Adrenal gland (tissue), 12 donors: ENCODE measurements around the gene NPC1. TPM values are rescaled to one million over a fixed set of nuclear protein-coding genes. Genes with fewer than 3 reads are reported as not detected.
A peak's percentile ranks its signal among the peaks of the same experiment; 100 is the strongest.

ENCODE experiments used
- DNase-seq, 7 donors: peaks; one replicate each; pipeline ENCODE4 v3.0.0-alpha.2; 2019 to 2020
- H3K27ac ChIP-seq, 5 donors: fragments of 200-600 bp; sonication (generic) in 4 of 5; 1 replicate in 3 of 5; 2 replicates in 2 of 5; pipeline versions ENCODE4 v1.5.1 to v1.8.0; 2016 to 2020; ENCODE audit warnings: mild to moderate bottlenecking in 1 of 5
- H3K27me3 ChIP-seq: fragments of 200-600 bp; 2 replicates; pipeline ENCODE4 v1.8.0; 2021
- H3K36me3 ChIP-seq, 2 donors: fragments of 200-600 bp; replicated peaks in 1 of 2; 1 replicate in 1 of 2; 2 replicates in 1 of 2; pipeline versions ENCODE4 v1.5.1 to v1.8.0; 2018 to 2022
- H3K4me1 ChIP-seq, 2 donors: fragments of 200-600 bp; replicated peaks in 1 of 2; 1 replicate in 1 of 2; 2 replicates in 1 of 2; pipeline versions ENCODE4 v1.5.1 to v1.8.0; 2018 to 2021
- H3K4me3 ChIP-seq, 4 donors: fragments of 200-600 bp; sonication (generic) in 3 of 4; one replicate each; pipeline ENCODE4 v1.5.1; 2016 to 2018
- H3K9me3 ChIP-seq, 3 donors: fragments of 200-600 bp; sonication (generic) in 1 of 3; replicated peaks in 1 of 3; 1 replicate in 2 of 3; 2 replicates in 1 of 3; pipeline versions ENCODE4 v1.5.1 to v1.8.0; 2016 to 2021
- CTCF ChIP-seq, 6 experiments: fragments of 450-650 bp in 4 of 6; fragments of 200-600 bp in 2 of 6; sonication (generic) in 1 of 6; IDR thresholded peaks; 1 replicate in 5 of 6; 2 replicates in 1 of 6; pipeline versions ENCODE4 v1.5.1 to v1.8.0; 2016 to 2021; ENCODE audit warnings: antibody characterized with exemption in 6 of 6, mild to moderate bottlenecking in 2 of 6, moderate library complexity in 1 of 6
- POLR2A ChIP-seq, 2 donors: fragments of 450-650 bp; IDR thresholded peaks; one replicate each; pipeline ENCODE4 v1.6.1; 2017; ENCODE audit warnings: antibody characterized with exemption in 2 of 2, mild to moderate bottlenecking in 2 of 2, moderate library complexity in 1 of 2
- WGBS, 4 donors: extraction: QIAGEN DNeasy Blood & Tissue Kit in 2 of 4; methylation state at CpG; one replicate each; pipeline versions ENCODE4 v1.1.5 to v1.1.7; 2013 to 2017; 5-methylcytosine and 5-hydroxymethylcytosine counted together
- intact Hi-C, 2 donors: fragments of 100-400 bp; cut with DNase I; formaldehyde crosslinking; loops; one replicate each; pipeline versions ENCODE4 v1.14.1 to v1.15.0; 2022 to 2023
- polyA plus RNA-seq, 3 donors: library from polyadenylated mRNA; stranded (reverse); fragments of 200-250 nt in 2 of 3; fragments of 350-450 nt in 1 of 3; fragmentation: Illumina TruSeq in 1 of 3; extraction: RNeasy Lipid Tissue Mini Kit (QIAGEN cat#74804) in 1 of 3; gene quantifications; one replicate each; pipeline ENCODE4 v1.2.3, GENCODE V29; 2013 to 2014
- total RNA-seq, 9 donors: library from RNA; depleted of rRNA in 4 of 9; stranded (reverse); fragments of >200 nt in 4 of 9; fragments of 120-200 nt in 1 of 9; fragmentation: NEBNext Ultra II Directional in 1 of 9; extraction: Animal tissue kit (Norgen Biotek cat#: 25700) in 1 of 9; gene quantifications; one replicate each; pipeline versions ENCODE4 v1.1.0 to v1.2.4, GENCODE V29; 2013 to 2023
- donor health status: healthy with polysubstance abuse.
- donor health status: Bipolar disorder and iron deficiency.
- donor health status: DM: yes; HTN: yes; CAD: no.
- donor health status: DM: no; HTN: no; CAD: no.
- donor health status: DM: no; HTN: no; CAD: no.
- donor health status: DM: yes; HTN: yes; CAD: no.

NPC1 gene
- total and polyA plus RNA-seq, 12 donors: 38.3 to 1,631 (median 117) TPM

DNA sequence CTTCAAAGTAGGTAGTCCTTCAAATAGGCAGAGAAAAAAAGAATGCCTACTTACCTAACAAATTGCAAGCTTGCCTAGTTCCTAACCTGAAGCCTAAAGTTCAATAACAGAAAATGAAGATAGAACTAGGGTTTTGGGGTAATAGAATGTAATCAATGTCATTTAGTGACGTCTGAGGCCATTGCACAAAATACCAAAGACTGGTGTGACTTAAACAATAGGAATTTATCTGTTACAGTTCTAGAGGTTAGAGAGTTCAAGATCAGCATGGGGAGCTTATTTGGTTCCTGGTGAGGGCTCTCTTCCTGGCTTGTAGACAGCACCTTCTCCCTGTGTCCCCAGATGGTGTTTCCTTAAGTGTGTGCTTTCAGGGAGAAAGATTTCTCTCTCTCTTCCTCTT is 4.7 kb upstream of the NPC1 start:
- H3K36me3 ChIP-seq: no peaks in the 10 kb centered on the region
- intact Hi-C loops: no loop called here
- no peak for DNase-seq
- no peaks in the 10 kb centered on the region for H3K27me3 ChIP-seq
- 2 to 41% (median 18%) methylated on average over 1 of the region's 1 CpG for WGBS, 4 donors
- H3K9me3 ChIP-seq: no peaks in the 10 kb centered on the region
- H3K4me1 ChIP-seq: no peaks in the 10 kb centered on the region
- no peak overlapping the region for H3K4me3 ChIP-seq
- no peak overlapping the region for H3K27ac ChIP-seq
- no peak for TF ChIP-seq POLR2A (IDR thresholded peaks at IDR 0.05)
- TF ChIP-seq CTCF (IDR thresholded peaks at IDR 0.05): no peak

- H3K27ac ChIP-seq: peak overlapping the region in 2 of 5 donors; percentile 15 to 26
- WGBS, 4 donors: 75 to 81% (median 77%) methylated on average over 11 of the region's 11 CpGs
- H3K4me3 ChIP-seq: no peak overlapping the region
- no peak for TF ChIP-seq POLR2A (IDR thresholded peaks at IDR 0.05)
- TF ChIP-seq CTCF (IDR thresholded peaks at IDR 0.05): no peak
- intact Hi-C loops: loop anchor here in 1 of 2 donors (5.0 kb wide), 1 partner anchor 72 kb away; no protein-coding TSS in a partner anchor
- no peaks in the 10 kb centered on the region for H3K27me3 ChIP-seq
- no peaks in the 10 kb centered on the region for H3K36me3 ChIP-seq
- DNase-seq: peak in 2 of 7 donors; percentile 44 to 65
- peaks cover 0 to 16% of the 10 kb centered on the region in 2 donors for H3K4me1 ChIP-seq
- H3K9me3 ChIP-seq: no peaks in the 10 kb centered on the region
Measured at GRCh38 chr18:23588836-23589560, 2.7 kb upstream of the NPC1 start.

GRCh38 chr18:23587220-23587642 is 925 bp upstream of the NPC1 start:
- Histone ChIP-seq H3K4me1 (peaks cover 0 to 33% of the 10 kb centered on the region in 2 donors), H3K27ac (peak overlapping the region in 2 of 5 donors; percentile 99 to 100), H3K4me3 (peak overlapping the region in 1 of 4 donors; percentile 84), H3K36me3 (no peaks in the 10 kb centered on the region), H3K9me3 (no peaks in the 10 kb centered on the region), H3K27me3 (no peaks in the 10 kb centered on the region)
- WGBS, 4 donors: 23 to 38% (median 30%) methylated on average over 7 of the region's 7 CpGs
- peak in 2 of 7 donors; percentile 39 to 42 for DNase-seq
- TF ChIP-seq CTCF (IDR thresholded peaks at IDR 0.05): peak in 4 of 6 experiments; percentile 0 to 52 (median 24)
- TF ChIP-seq POLR2A (IDR thresholded peaks at IDR 0.05): no peak
- intact Hi-C loops: loop anchor here in 1 of 2 donors (5.0 kb wide), 1 partner anchor 70 kb away; no protein-coding TSS in a partner anchor

DNA sequence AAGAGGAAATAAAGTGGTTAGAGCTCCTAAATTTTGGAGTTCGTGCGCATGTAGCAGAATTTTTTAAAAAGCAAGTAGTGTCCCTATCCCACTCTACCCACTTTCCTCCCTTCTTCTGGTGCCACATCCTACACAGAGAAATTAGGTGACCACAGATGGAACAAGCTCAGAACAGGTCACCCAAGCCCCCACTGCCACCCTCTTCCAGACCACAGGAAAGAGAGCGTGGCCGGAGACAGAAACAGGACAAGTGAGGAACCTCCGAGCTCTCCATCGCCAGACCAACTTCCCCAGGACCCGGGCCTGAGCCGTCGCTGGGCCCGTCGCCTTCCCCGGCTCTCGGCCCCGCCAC is 433 bp downstream of the NPC1 start:
- no peaks in the 10 kb centered on the region for H3K36me3 ChIP-seq
- intact Hi-C loops: loop anchor here in 1 of 2 donors (5.0 kb wide), 1 partner anchor 69 kb away; no protein-coding TSS in a partner anchor
- WGBS, 4 donors: 1 to 9% (median 3%) methylated on average over 4 to 14 of the region's 14 CpGs
- TF ChIP-seq POLR2A (IDR thresholded peaks at IDR 0.05) (no peak), CTCF (IDR thresholded peaks at IDR 0.05) (no peak)
- no peaks in the 10 kb centered on the region for H3K9me3 ChIP-seq
- DNase-seq: no peak
- peaks cover 5 to 47% of the 10 kb centered on the region in 2 donors for H3K4me1 ChIP-seq
- peak overlapping the region; percentile 98 to 100 (median 99) for H3K27ac ChIP-seq
- peak overlapping the region; percentile 31 to 95 (median 71) for H3K4me3 ChIP-seq
- H3K27me3 ChIP-seq: no peaks in the 10 kb centered on the region
